Activated CD4-positive, alpha-beta T cell treated with anti-CD3 and anti-CD28 coated beads for 48 hours (primary cell): ENCODE results near the gene ASCC3.
"Not testable (repeated sequence)": the region's sequence is repeated elsewhere in the genome, so short reads cannot be mapped to it uniquely, and the experiment has no call there.

ENCODE experiments used
- DNase-seq: peaks from one replicate; pipeline ENCODE4 v3.0.0-alpha.2; 2020

Gene ASCC3

GRCh38 chr6:100641147-100641546 lies 240.0 kb downstream of the ASCC3 start:
- DNase-seq: not testable (repeated sequence)

DNA sequence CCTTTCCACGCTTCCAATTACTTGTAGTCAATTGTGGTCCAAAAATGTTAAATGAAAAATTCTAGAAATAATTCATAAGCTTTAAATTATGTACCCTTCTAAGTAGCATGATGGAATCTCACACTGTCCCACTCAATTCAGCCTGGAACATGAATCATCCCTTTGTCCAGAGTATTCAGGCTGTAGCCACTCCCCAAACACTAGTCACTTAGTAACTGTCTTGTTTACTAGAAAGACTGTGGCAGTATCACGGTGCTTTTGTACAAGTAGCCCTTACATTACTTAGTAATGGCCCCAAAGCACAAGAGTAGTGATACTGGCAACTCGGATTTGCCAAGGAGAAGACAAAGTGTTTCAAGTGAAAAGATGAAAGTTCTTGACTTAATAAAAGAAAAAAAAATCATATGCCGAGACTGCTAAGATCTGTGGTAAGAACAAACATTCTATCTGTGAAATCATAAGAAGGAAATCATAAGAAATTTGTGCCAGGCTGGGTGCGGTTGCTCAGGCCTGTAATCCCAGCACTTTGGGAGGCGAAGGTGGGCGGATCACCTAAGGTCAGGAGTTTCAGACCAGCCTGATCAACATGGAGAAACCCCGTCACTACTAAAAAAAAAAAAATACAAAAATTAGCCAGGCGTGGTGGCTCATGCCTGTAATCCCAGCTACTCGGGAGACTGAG lies 247.9 kb downstream of the ASCC3 start:
- DNase-seq: no peak

DNA sequence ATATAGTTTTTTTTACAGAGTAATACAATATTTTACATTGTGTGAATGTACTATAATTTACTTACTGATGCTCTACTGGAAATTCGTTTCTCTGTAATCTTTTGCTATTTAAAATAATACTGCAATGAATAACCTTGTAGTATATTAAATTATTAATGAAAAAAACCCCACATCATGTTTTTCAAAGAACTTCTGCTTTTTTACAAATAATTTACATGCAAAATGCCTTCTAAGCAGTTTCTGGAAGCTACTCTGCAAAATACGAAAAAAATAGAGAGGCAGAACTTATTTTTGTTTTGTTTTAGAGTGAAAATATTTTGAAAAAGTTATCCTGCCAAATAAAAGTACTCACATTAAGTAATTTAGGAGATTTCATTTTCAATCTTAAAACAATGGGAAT lies 250.6 kb downstream of the ASCC3 start:
- DNase-seq: no peak

DNA sequence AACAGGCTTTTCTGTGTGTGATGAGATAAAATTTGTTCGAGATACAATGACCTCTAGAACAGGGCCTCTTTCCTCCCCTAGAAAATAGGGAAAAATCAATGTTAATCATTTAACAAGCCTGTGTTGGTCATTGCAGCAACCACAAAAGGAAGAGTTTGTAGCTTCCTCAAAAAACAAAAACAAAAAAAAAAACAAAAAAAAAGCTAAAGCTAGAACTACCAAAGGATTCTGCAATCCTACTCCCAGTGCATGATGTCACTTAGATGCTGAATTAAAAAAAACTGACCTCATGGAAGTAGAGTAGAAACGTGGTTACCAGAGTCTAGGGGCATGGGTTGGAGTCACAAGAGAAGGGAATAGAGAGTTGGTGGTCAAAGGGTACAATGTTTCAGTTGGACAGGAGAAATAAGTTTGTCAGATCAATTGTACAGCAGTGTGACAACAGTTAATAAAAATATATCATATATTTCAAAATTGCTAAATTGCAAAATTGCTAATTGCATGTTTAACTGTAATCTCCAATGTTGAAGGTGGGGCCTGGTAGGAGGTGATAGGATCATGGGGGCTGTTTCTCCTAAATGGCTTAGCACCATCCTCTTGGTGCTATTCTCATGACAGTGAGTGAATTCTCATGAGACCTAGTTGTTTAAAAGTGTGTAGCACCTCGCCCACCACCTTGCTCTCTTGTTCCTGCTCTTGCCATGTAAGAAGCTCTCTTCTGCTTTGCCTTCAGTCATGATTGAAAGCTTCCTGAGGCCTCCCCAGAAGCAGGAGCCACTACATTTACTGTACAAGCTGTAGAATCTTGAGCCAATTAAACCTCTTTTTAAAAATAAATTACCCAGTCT lies 253.0 kb downstream of the ASCC3 start:
- DNase-seq: no peak

DNA sequence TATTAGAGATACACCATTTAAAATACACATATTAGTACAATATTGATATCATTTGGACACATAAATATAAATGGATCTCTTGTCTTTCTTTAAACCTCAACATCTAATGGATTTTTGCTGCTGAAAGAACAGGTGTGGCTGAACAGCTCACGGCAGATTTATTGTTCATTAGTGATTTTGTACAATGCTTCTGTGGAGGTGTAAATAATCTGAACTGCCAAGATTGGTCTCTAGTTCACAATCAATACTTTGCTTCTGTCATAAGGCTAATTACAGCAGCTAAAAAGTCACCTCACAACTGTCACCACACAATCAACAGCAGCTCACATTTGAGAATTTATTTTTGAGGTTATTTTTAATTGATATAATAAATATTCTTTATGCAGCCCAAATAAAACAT lies 254.4 kb downstream of the ASCC3 start:
- DNase-seq: no peak

- no peak for DNase-seq
These were observed 258.0 kb downstream of the ASCC3 start for GRCh38 chr6:100622907-100623692.

- no peak for DNase-seq
These were observed 260.9 kb downstream of the ASCC3 start for GRCh38 chr6:100620085-100620840.

DNA sequence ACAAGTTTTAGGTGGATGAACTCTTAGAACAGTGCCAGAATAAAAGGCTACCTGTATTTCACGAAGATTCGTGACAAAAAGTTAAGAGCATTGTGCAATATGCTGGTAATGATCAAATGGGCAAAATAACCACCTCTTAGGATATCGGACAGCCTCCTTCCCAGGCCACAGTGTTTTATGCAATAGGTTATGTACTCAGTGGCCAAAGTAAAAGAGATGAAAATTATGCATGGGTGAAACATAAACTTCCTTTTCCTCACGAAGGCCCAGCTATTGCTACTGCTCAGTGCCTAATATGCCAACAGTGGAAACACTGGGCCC lies 262.8 kb downstream of the ASCC3 start:
- no peak for DNase-seq

- no peak for DNase-seq
These were observed 263.3 kb downstream of the ASCC3 start for GRCh38 chr6:100617633-100618350.

GRCh38 chr6:100614933-100615332 lies 266.2 kb downstream of the ASCC3 start:
- DNase-seq: no peak

DNA sequence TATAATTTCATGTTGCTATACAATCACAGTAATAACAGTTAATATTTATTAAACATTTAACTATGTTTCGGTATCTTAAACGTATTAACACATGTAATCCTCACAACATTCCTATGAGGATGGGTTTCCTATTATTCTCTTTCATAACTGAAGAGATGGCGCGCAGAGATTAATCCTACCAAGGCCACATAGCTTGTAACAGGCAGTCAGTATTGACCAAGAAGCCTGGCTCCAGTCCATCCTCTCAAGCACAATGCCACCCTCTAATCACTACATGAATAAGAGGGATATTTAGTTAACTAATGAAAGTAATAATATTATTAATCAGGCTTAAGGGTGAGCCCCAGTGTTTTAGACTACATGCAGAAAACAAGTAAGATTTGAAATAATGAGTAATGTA lies 266.7 kb downstream of the ASCC3 start:
- DNase-seq: no peak

DNA sequence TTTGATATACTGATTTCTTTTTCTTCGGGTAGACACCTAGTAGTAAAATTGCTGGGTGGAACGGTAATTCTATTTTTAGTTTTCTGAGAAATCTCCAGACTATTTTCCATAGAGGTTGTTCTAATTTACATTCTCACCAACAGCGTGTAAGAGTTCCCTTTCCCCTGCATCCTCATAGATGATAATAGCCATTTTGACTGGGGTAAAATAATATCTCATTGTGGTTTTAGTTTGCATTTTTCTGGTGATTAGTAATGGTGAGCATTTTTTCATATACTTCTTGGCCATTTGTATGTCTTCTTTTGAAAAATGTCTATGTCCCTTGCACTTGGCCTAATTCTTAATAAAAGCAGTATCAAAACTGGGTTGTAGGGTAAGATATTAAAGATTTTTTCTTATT lies 267.5 kb downstream of the ASCC3 start:
- DNase-seq: no peak

GRCh38 chr6:100612094-100612493 lies 269.0 kb downstream of the ASCC3 start:
- no peak for DNase-seq

GRCh38 chr6:100599088-100599770 lies 281.9 kb downstream of the ASCC3 start:
- DNase-seq: no peak

GRCh38 chr6:100595456-100595855 lies 285.7 kb downstream of the ASCC3 start:
- no peak for DNase-seq

DNA sequence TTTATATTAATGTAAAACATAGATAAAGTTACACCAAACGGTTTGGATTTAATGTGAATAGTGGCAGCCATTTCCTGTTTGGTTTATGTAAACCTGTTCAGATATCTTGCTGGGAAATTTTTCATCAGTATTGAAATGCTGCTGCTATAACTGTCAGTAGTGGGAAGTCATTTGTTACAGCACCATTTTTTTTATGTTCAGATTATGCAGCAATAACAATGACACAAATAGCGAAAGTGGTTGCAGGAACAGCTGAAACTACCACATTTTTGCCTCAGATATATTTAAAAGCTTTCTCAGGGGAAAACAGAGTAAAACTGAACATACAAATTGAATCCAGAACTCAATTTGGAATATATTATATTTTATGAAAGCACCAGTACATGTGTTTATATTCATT lies 287.6 kb downstream of the ASCC3 start:
- no peak for DNase-seq

DNA sequence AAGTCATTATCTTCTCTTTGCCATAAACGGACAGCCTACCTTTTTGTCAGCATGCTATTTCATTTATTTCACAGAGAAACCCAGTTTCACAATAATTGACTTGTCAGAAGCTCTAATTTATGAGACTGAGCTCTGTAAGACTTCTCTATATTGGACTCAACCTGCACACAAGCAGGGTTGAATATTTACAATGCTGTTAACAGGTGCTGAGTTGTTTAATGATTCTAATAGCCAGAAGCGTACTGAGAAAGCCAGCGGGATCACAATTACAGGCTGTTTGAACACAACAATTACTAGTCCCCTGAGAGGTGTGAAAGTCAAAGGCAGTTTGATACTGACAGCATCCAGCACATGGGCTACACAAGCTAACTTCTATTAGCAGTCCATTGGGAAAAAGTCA lies 288.2 kb downstream of the ASCC3 start:
- no peak for DNase-seq

- DNase-seq: no peak
These were observed 303.7 kb downstream of the ASCC3 start for GRCh38 chr6:100577425-100577824.

- no peak for DNase-seq
These were observed 305.2 kb downstream of the ASCC3 start for GRCh38 chr6:100575921-100576320.

DNA sequence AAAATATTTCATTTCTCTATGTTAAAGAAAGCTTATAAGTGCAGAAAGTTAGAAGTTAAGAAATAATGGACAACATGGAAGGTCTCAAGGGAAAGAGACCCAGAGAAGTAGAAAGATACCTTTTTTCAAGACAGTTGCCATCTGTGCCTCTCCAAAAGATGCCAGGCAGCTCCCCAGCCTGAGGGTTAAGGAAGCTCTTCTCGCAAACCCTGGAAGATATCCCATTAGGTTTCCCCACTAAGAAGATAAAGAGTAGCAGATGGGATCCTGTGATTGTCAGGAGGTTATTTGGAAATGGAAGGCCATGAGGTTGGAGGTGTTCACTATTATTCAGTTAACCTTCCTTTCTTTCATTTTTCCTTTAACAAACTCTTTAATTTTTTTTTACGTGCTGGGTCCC lies 306.3 kb downstream of the ASCC3 start:
- no peak for DNase-seq

DNA sequence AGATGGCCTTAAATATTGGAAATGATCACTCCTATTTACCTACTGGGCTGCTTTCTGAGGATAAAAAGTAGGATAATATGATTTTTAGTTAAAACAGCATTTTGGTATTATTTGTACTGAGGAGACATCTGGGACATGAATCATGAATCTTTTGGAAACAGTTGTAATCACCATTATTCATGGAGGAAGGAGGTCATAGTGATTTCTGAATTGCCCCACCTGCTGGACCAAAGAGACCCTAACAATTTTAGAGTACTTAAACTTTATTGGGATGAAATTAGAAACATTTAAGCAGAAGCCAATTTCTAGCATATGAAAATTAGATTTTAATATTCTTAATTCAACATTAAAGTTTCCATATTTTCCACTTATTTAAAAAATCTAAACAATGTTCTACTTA lies 308.0 kb downstream of the ASCC3 start:
- no peak for DNase-seq

GRCh38 chr6:100568255-100568654 lies 312.9 kb downstream of the ASCC3 start:
- no peak for DNase-seq
